ENCODE results near the gene NGEF.
"Not testable (repeated sequence)": the region's sequence is repeated elsewhere in the genome, so short reads cannot be mapped to it uniquely, and the experiment has no call there.

Gene NGEF

GRCh38 chr2:232863996-232864395, 149.1 kb downstream of the NGEF start:
- DNase-seq = no peak

GRCh38 chr2:232861353-232861752, 151.7 kb downstream of the NGEF start:
- no peak for DNase-seq

- DNase-seq = no peak
These were observed 152.3 kb downstream of the NGEF start for GRCh38 chr2:232860593-232861241.

GRCh38 chr2:232859385-232859916, 153.6 kb downstream of the NGEF start:
- no peak for DNase-seq

- no peak for DNase-seq
These were observed 155.9 kb downstream of the NGEF start for GRCh38 chr2:232857158-232857563.

- DNase-seq = no peak
These were observed 159.0 kb downstream of the NGEF start for GRCh38 chr2:232854082-232854481.

- no peak for DNase-seq
These were observed 160.4 kb downstream of the NGEF start for GRCh38 chr2:232852676-232853075.

GRCh38 chr2:232852081-232852480, 161.0 kb downstream of the NGEF start:
- DNase-seq = not testable (repeated sequence)

- DNase-seq = no peak
These were observed 163.0 kb downstream of the NGEF start for GRCh38 chr2:232850039-232850438.

GRCh38 chr2:232846055-232846454, 167.0 kb downstream of the NGEF start:
- no peak for DNase-seq

- no peak for DNase-seq
These were observed 169.2 kb downstream of the NGEF start for GRCh38 chr2:232843834-232844233.

GRCh38 chr2:232842689-232843088, 170.4 kb downstream of the NGEF start:
- no peak for DNase-seq

- DNase-seq = no peak
These were observed 173.5 kb downstream of the NGEF start for GRCh38 chr2:232839411-232840079.

GRCh38 chr2:232838406-232838874, 174.6 kb downstream of the NGEF start:
- no peak for DNase-seq

GRCh38 chr2:232836934-232837333, 176.1 kb downstream of the NGEF start:
- DNase-seq = no peak

- DNase-seq = peak; percentile 6
These were observed 177.3 kb downstream of the NGEF start for GRCh38 chr2:232835687-232836208.

GRCh38 chr2:232833830-232834229, 179.2 kb downstream of the NGEF start:
- no peak for DNase-seq

- no peak for DNase-seq
These were observed 181.6 kb downstream of the NGEF start for GRCh38 chr2:232831496-232831895.

- no peak for DNase-seq
These were observed 183.1 kb downstream of the NGEF start for GRCh38 chr2:232829988-232830387.

All from NCI-H2171 (cell line).